Astrocyte (in vitro differentiated cells and primary cell): ENCODE data around the gene ONECUT3. TPM values are rescaled to one million over a fixed set of nuclear protein-coding genes. Genes with fewer than 3 reads are reported as not detected.

Source experiments
- DNase-seq: peaks from one replicate; pipeline ENCODE4 v3.0.0-alpha.2; 2010; ENCODE audit warnings: low read depth
- FAIRE-seq: peaks from 2 replicates; lab custom pipeline; 2011; peaks lifted over from hg19 to GRCh38; lab: Jason Lieb, UNC
- H2AFZ ChIP-seq: 2 replicates; pipeline ENCODE4 v1.6.0; 2012; ENCODE audit warnings: low read depth, low read length, inconsistent platforms
- H3K27ac ChIP-seq: 2 replicates; pipeline ENCODE4 v1.5.1; 2011; ENCODE audit warnings: low read depth, low read length, inconsistent platforms
- H3K27me3 ChIP-seq: 2 replicates; pipeline ENCODE4 v1.6.0; 2011; ENCODE audit warnings: low read length, inconsistent platforms; ENCODE audit not compliant: insufficient read depth
- H3K36me3 ChIP-seq: 2 replicates; pipeline ENCODE4 v1.5.1; 2011; ENCODE audit warnings: low read length, inconsistent platforms; ENCODE audit not compliant: insufficient read depth
- H3K4me1 ChIP-seq: 2 replicates; pipeline ENCODE4 v1.5.1; 2011; ENCODE audit warnings: low read length, inconsistent platforms; ENCODE audit not compliant: insufficient read depth
- H3K4me2 ChIP-seq: 2 replicates; pipeline ENCODE4 v1.6.0; 2012; ENCODE audit warnings: low read length, inconsistent platforms
- H3K4me3 ChIP-seq: 2 replicates; pipeline ENCODE4 v1.5.1; 2011; ENCODE audit warnings: low read depth, mild to moderate bottlenecking, low read length, inconsistent platforms; ENCODE audit not compliant: insufficient read depth
- H3K79me2 ChIP-seq: 2 replicates; pipeline ENCODE4 v1.6.0; 2012; ENCODE audit warnings: mild to moderate bottlenecking, low read length, inconsistent platforms; ENCODE audit not compliant: insufficient read depth
- H3K9ac ChIP-seq: 2 replicates; pipeline ENCODE4 v1.6.0; 2012; ENCODE audit warnings: mild to moderate bottlenecking, low read length, inconsistent platforms
- H3K9me3 ChIP-seq: 2 replicates; pipeline ENCODE4 v1.5.1; 2012; ENCODE audit warnings: low read depth, mild to moderate bottlenecking, low read length, inconsistent platforms; ENCODE audit not compliant: insufficient read depth
- H4K20me1 ChIP-seq: 2 replicates; pipeline ENCODE4 v1.6.0; 2012; ENCODE audit warnings: low read length, inconsistent platforms; ENCODE audit not compliant: insufficient read depth
- H3K27ac Mint-ChIP-seq: one replicate; pipeline ENCODE4 v1.8.0; 2021; ENCODE audit warnings: mild to moderate bottlenecking, mixed read lengths; ENCODE audit not compliant: unreplicated experiment
- H3K27me3 Mint-ChIP-seq: one replicate; pipeline ENCODE4 v1.8.0; 2021; ENCODE audit warnings: low read depth, mixed read lengths; ENCODE audit not compliant: unreplicated experiment
- H3K36me3 Mint-ChIP-seq: one replicate; pipeline ENCODE4 v1.8.0; 2021; ENCODE audit warnings: low read depth, mixed read lengths; ENCODE audit not compliant: unreplicated experiment
- H3K4me1 Mint-ChIP-seq: one replicate; pipeline ENCODE4 v1.8.0; 2021; ENCODE audit warnings: low read depth, mixed read lengths; ENCODE audit not compliant: unreplicated experiment
- H3K4me3 Mint-ChIP-seq: one replicate; pipeline ENCODE4 v1.8.0; 2021; ENCODE audit warnings: mild to moderate bottlenecking, moderate library complexity, mixed read lengths; ENCODE audit not compliant: unreplicated experiment
- H3K9me3 Mint-ChIP-seq: one replicate; pipeline ENCODE4 v1.8.0; 2021; ENCODE audit warnings: mild to moderate bottlenecking, mixed read lengths; ENCODE audit not compliant: unreplicated experiment
- EZH2 ChIP-seq: IDR thresholded peaks from 2 replicates; pipeline ENCODE4 v1.6.1; 2012; ENCODE audit warnings: mild to moderate bottlenecking, low read length, inconsistent platforms; ENCODE audit not compliant: insufficient read depth
- total RNA-seq: library from RNA; stranded (reverse); gene quantifications from 2 replicates; pipeline ENCODE4 v1.2.1, GENCODE V29; 2021
- TF ChIP-seq, protein P1 (sequence below): IDR thresholded peaks from 2 replicates; pipeline ENCODE4 v1.5.1; 2011; ENCODE audit warnings: low read depth, mild to moderate bottlenecking, inconsistent platforms, low read length, moderate library complexity; ENCODE audit not compliant: insufficient read depth

ONECUT3 gene
- total RNA-seq, 1 donor from 2014 or later = not detected

GRCh38 chr19:1765232-1765903, 12.1 kb downstream of the ONECUT3 start:
- Mint-ChIP-seq H3K27me3 (peaks cover 66% of the 10 kb centered on the region), H3K36me3 (no peaks in the 10 kb centered on the region), H3K9me3 (peaks cover 5% of the 10 kb centered on the region), H3K4me1 (no peaks in the 10 kb centered on the region), H3K4me3 (no peak overlapping the region), H3K27ac (no peak overlapping the region)
- Histone ChIP-seq H2AFZ (no peak overlapping the region), H3K27ac (no peak overlapping the region), H3K27me3 (peaks cover 62% of the 10 kb centered on the region), H3K4me2 (no peak overlapping the region), H3K9ac (no peak overlapping the region), H3K79me2 (no peaks in the 10 kb centered on the region), H4K20me1 (peaks cover 8% of the 10 kb centered on the region), H3K9me3 (no peaks in the 10 kb centered on the region), H3K4me1 (no peaks in the 10 kb centered on the region), H3K36me3 (no peaks in the 10 kb centered on the region), H3K4me3 (no peak overlapping the region)
- FAIRE-seq (no peak), DNase-seq (no peak)
- TF ChIP-seq, protein P1, sequence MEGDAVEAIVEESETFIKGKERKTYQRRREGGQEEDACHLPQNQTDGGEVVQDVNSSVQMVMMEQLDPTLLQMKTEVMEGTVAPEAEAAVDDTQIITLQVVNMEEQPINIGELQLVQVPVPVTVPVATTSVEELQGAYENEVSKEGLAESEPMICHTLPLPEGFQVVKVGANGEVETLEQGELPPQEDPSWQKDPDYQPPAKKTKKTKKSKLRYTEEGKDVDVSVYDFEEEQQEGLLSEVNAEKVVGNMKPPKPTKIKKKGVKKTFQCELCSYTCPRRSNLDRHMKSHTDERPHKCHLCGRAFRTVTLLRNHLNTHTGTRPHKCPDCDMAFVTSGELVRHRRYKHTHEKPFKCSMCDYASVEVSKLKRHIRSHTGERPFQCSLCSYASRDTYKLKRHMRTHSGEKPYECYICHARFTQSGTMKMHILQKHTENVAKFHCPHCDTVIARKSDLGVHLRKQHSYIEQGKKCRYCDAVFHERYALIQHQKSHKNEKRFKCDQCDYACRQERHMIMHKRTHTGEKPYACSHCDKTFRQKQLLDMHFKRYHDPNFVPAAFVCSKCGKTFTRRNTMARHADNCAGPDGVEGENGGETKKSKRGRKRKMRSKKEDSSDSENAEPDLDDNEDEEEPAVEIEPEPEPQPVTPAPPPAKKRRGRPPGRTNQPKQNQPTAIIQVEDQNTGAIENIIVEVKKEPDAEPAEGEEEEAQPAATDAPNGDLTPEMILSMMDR = no peak
- TF ChIP-seq EZH2 = peak; percentile 93

GRCh38 chr19:1765904-1766799, 12.8 kb downstream of the ONECUT3 start:
- no peaks in the 10 kb centered on the region for H3K36me3 Mint-ChIP-seq
- Histone ChIP-seq H3K9me3 (peaks cover 5% of the 10 kb centered on the region), H2AFZ (no peak overlapping the region), H3K4me1 (no peaks in the 10 kb centered on the region), H4K20me1 (peaks cover 8% of the 10 kb centered on the region), H3K27ac (no peak overlapping the region), H3K9ac (no peak overlapping the region), H3K4me2 (no peak overlapping the region), H3K79me2 (no peaks in the 10 kb centered on the region), H3K36me3 (no peaks in the 10 kb centered on the region), H3K4me3 (no peak overlapping the region), H3K27me3 (peaks cover 60% of the 10 kb centered on the region)
- DNase-seq (no peak), FAIRE-seq (no peak)
- H3K4me3 Mint-ChIP-seq = no peak overlapping the region
- peaks cover 9% of the 10 kb centered on the region for H3K9me3 Mint-ChIP-seq
- H3K27ac Mint-ChIP-seq = no peak overlapping the region
- H3K27me3 Mint-ChIP-seq = peaks cover 65% of the 10 kb centered on the region
- TF ChIP-seq, protein P1 = no peak
- peak; percentile 93 for TF ChIP-seq EZH2
- H3K4me1 Mint-ChIP-seq = no peaks in the 10 kb centered on the region
